Naive thymus-derived CD8-positive, alpha-beta T cell (primary cell): ENCODE measurements around the gene CREB3L1. TPM values are rescaled to one million over a fixed set of nuclear protein-coding genes. Genes with fewer than 3 reads are reported as not detected.

Source experiments
- ATAC-seq, 2 donors: fragments of 150-1000 bp; cut with Tn5 transposase in 1 of 2; sonication (Bioruptor Pico), chemical (Tn5 transposase) in 1 of 2; 1 replicate in 1 of 2; 2 replicates in 1 of 2; pipeline ENCODE4 v1.10.0; 2021; ENCODE audit warnings: mild to moderate bottlenecking in 2 of 2, moderate library complexity in 2 of 2
- POLR2A ChIA-PET: fragments of 350-600 bp; sonication (Branson Sonifier 250); formaldehyde crosslinking; loops from one replicate; lab custom pipeline; 2021; ENCODE audit warnings: antibody characterized with exemption; lab: Charles Lee
- DNase-seq, 10 donors: peaks; one replicate each; pipeline versions ENCODE4 v3.0.0 to v3.0.0-alpha.2; 2020 to 2022
- H3K27ac Mint-ChIP-seq, 10 donors: one replicate each; pipeline ENCODE4 v1.8.0; 2020 to 2022; ENCODE audit warnings: mild to moderate bottlenecking in 10 of 10, mixed read lengths in 10 of 10, moderate library complexity in 4 of 10, inconsistent platforms in 1 of 10
- H3K27me3 Mint-ChIP-seq, 5 donors: one replicate each; pipeline ENCODE4 v1.8.0; 2021 to 2022; ENCODE audit warnings: mixed read lengths in 5 of 5
- H3K36me3 Mint-ChIP-seq, 3 donors: one replicate each; pipeline ENCODE4 v1.8.0; 2020 to 2022; ENCODE audit warnings: mixed read lengths in 3 of 3, mild to moderate bottlenecking in 2 of 3, inconsistent platforms in 1 of 3
- H3K4me1 Mint-ChIP-seq, 4 donors: one replicate each; pipeline ENCODE4 v1.8.0; 2021 to 2022; ENCODE audit warnings: mixed read lengths in 4 of 4
- H3K4me3 Mint-ChIP-seq, 10 donors: one replicate each; pipeline ENCODE4 v1.8.0; 2020 to 2022; ENCODE audit warnings: mild to moderate bottlenecking in 10 of 10, mixed read lengths in 10 of 10, moderate library complexity in 6 of 10, inconsistent platforms in 1 of 10
- H3K9me3 Mint-ChIP-seq, 9 donors: one replicate each; pipeline ENCODE4 v1.8.0; 2020 to 2022; ENCODE audit warnings: mixed read lengths in 9 of 9, mild to moderate bottlenecking in 3 of 9, inconsistent platforms in 1 of 9, moderate library complexity in 1 of 9
- polyA plus RNA-seq, 3 donors: library from polyadenylated mRNA; unstranded; fragments of 300-500 nt; fragmentation: Illumina TruSeq; gene quantifications; one replicate each; pipeline ENCODE4 v1.2.3, GENCODE V29; 2021
- total RNA-seq, 8 experiments: library from RNA in 2 of 8; stranded (reverse) in 2 of 8; gene quantifications; one replicate each; pipeline ENCODE4 v1.2.3 and lab custom pipeline; 2021 to 2026

CREB3L1 gene
- total and polyA plus RNA-seq, 5 experiments from 2014 or later: not detected

DNA sequence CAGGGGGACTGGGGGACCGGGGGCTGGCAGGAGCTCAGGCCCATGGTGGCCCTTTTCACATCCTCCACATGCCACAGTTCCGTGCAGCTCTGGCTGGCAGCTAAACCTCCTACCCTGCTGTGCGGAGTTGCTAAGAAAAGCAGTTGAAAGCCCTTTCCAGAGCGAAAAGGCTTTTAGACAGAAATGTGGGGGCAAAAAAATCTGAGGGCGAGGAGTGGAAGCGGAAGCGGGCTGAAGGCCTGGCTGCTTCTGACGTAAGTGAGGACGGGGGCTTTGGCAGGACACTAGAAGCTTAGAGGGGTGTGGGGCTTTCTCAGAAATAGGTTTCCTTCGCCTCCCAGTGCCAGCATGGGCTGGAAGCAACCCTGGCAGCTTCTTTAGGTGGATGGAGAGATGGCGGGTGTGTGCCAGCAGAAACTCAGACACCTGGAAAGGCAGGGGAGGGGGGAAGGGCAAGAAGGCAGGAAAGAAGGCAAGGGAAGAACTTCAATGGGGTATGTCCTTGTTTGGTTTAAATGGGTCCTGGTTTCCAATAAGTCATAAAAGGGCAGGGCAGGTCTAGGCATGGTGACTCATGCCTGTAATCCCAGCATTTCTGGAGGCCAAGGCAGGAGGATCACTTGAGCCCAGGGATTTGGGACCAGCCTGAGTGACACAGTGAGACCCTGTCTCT lies 58.6 kb downstream of the CREB3L1 start:
- Mint-ChIP-seq H3K4me3 (peak overlapping the region in 5 of 10 donors; percentile 1 to 74 (median 23)), H3K9me3 (no peaks in the 10 kb centered on the region), H3K27ac (peak overlapping the region in 9 of 10 donors; percentile 1 to 78 (median 46)), H3K4me1 (peaks cover 16 to 80% (median 62%) of the 10 kb centered on the region in 4 donors), H3K27me3 (peaks cover 0 to 7% (median 0%) of the 10 kb centered on the region in 5 donors), H3K36me3 (peaks cover 0 to 9% (median 0%) of the 10 kb centered on the region in 3 donors)
- POLR2A ChIA-PET: interaction anchor here (9.1 kb wide), 1 partner anchor 13 kb away, joined by 303 read pairs; the partner anchor contains the start of gene DGKZ
- no peak for ATAC-seq
- DNase-seq: no peak

DNA sequence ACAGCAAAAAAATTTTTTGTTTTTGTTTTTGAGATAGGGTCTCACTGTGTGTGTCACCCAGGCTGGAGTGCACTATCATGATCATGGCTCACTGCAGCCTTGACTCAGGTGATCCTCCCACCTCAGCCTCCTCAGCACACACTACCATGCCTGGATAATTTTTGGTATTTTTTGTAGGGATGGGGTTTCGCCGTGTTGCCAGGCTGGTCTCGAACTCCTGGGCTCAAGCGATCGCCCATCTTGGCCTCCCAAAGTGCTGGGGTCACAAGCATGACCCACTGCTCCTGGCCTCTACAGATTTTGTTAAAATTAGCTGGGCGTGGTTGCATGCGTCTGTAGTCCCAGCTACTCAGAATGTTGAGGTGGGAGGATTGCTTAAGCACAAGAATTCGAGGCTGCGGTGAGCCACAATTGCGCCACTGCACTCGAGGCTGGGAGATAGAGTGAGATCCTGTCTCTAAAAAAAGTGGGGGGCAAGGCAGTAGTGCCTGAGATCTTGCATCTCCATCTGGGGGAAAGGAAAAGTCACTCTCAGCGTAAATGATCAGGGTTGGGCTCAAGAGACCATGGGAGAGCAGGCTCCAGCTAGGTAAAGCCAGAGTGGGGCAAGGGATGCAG lies 59.2 kb downstream of the CREB3L1 start:
- H3K27ac Mint-ChIP-seq: peak overlapping the region in 7 of 10 donors; percentile 8 to 61 (median 43)
- peak overlapping the region in 1 of 10 donors; percentile 54 for H3K4me3 Mint-ChIP-seq
- POLR2A ChIA-PET: interaction anchor here (0.8 to 9.1 kb wide), 2 partner anchors 9 to 12 kb away, joined by 5 to 303 read pairs; partner anchors contain the start of gene DGKZ
- peaks cover 0 to 9% (median 0%) of the 10 kb centered on the region in 3 donors for H3K36me3 Mint-ChIP-seq
- H3K9me3 Mint-ChIP-seq: no peaks in the 10 kb centered on the region
- H3K4me1 Mint-ChIP-seq: peaks cover 20 to 80% (median 62%) of the 10 kb centered on the region in 4 donors
- H3K27me3 Mint-ChIP-seq: peaks cover 0 to 4% (median 0%) of the 10 kb centered on the region in 5 donors
- DNase-seq (no peak), ATAC-seq (no peak)

DNA sequence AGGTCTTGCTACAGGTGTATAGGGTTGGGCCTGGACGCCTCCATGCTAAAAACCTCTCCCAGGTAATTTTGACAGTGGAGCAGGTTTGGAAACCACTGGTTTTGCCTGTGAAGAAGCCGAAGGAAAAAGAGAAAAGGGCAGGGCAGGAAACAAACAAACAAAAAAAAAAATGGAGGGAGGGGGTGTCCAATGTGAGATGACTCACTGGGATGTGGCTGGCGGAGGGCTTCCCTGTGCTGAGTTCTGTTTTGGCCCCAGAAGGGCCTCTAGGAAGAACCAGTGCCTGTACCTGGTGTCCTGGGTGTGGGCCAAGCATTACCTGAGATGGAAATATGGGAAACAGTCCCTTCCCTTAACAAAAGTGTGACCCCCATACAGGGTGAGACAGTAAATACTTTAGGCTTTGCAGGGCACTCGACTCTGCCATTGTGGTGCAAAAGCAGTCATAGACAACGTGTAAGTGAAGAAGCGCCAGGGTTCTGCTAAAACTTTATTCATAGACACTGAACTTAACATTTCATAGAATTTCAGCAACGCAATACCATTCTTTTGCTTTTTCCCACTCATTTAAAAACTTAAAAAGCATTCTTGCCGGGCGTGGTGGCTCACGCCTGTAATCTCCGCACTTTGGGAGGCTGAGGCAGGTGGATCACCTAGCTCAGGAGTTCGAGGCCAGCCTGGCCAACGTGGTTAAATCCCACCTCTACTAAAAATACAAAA lies 60.3 kb downstream of the CREB3L1 start:
- DNase-seq (no peak), ATAC-seq (no peak)
- Mint-ChIP-seq H3K27me3 (peaks cover 0 to 2% (median 0%) of the 10 kb centered on the region in 5 donors), H3K4me3 (peak overlapping the region in 1 of 10 donors; percentile 13), H3K9me3 (no peaks in the 10 kb centered on the region), H3K4me1 (peaks cover 25 to 83% (median 65%) of the 10 kb centered on the region in 4 donors), H3K27ac (peak overlapping the region in 3 of 10 donors; percentile 22 to 70 (median 43)), H3K36me3 (peaks cover 0 to 9% (median 0%) of the 10 kb centered on the region in 3 donors)
- POLR2A ChIA-PET: interaction anchor here (0.8 kb wide), 1 partner anchor 8 kb away, joined by 5 read pairs; no protein-coding TSS in a partner anchor

DNA sequence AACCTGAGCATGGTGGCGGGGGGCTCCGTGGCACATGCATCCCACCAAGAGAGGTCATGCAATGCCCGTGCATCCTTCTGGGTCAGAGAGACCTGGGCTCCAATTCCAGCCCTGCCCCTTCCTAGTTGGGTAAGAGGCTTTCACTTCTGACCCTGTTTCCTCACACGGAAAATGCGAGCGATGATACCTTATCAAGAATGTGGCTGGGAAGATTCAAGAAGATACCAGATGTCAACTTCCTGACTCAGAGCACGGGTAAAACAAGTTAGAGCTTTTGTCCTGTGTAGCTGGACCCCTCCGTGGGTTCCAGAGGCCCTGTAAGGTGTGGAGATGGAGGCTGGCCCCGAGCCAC lies 61.1 kb downstream of the CREB3L1 start:
- Mint-ChIP-seq H3K9me3 (no peaks in the 10 kb centered on the region), H3K4me1 (peaks cover 29 to 87% (median 69%) of the 10 kb centered on the region in 4 donors), H3K4me3 (peak overlapping the region in 2 of 10 donors; percentile 15 to 22), H3K27ac (peak overlapping the region in 7 of 10 donors; percentile 12 to 76 (median 33)), H3K27me3 (no peaks in the 10 kb centered on the region), H3K36me3 (peaks cover 0 to 9% (median 0%) of the 10 kb centered on the region in 3 donors)
- ATAC-seq (no peak), DNase-seq (no peak)
- POLR2A ChIA-PET: interaction anchor here (0.6 to 1.6 kb wide), 2 partner anchors 10 to 101 kb away, joined by 5 read pairs; no protein-coding TSS in a partner anchor

DNA sequence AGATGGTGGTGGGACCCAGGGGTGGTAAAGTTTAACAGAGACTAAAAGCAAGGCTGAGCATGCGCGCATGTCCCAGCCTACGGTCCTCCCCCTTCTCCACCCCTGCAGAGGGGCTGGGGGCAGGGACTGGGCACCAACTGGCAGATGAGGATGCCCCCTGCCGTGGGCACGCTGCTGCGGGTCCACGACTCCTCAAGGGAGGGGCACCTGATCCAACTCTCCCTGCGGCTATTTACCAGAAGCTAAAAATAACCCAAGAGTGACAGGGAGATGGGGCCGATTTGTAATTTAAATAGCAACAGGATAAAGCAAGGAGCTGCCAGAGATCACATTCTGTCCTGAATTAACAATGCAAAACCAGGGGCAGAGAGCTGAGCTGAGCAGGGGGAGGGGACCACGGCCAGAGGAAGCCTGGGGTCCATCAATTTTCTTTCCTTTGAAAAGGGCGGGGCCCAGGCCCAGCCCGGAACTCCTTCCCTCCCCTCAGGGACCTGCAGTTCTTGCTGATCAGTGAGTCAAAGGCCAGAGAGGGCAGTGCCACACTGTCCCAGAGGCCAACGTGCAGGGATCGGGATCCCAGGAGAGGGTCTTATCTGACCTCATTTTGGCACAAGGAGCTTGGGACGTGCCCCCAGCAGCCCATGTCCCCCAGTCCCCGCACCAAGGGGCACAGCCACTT lies 61.7 kb downstream of the CREB3L1 start:
- H3K4me3 Mint-ChIP-seq: no peak overlapping the region
- H3K27me3 Mint-ChIP-seq: no peaks in the 10 kb centered on the region
- ATAC-seq (no peak), DNase-seq (no peak)
- H3K9me3 Mint-ChIP-seq: no peaks in the 10 kb centered on the region
- POLR2A ChIA-PET: interaction anchor here (0.6 to 1.6 kb wide), 2 partner anchors 10 to 101 kb away, joined by 5 read pairs; no protein-coding TSS in a partner anchor
- H3K4me1 Mint-ChIP-seq: peaks cover 34 to 87% (median 70%) of the 10 kb centered on the region in 4 donors
- H3K27ac Mint-ChIP-seq: peak overlapping the region in 5 of 10 donors; percentile 19 to 76 (median 48)
- H3K36me3 Mint-ChIP-seq: peaks cover 0 to 9% (median 0%) of the 10 kb centered on the region in 3 donors

DNA sequence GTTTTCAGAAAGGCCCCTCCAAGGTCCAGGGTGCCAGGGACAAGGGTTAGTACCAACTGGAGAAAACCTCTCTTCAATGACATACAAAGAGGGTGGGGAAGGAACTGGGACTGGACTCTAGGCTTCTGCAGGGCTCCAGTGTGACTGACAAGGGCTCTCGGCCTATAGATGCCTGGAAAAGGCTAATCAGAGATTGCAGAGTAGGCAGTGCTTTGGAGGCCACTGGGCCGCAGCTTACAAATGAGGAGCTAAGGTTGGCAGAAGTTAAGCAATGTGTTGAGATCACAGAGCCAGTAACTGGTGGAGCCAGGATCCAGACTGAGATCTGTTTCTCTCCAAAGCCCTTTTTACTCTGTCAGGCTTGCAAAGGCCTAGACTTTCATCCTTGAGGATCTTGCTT lies 62.4 kb downstream of the CREB3L1 start:
- Mint-ChIP-seq H3K4me1 (peaks cover 36 to 87% (median 70%) of the 10 kb centered on the region in 4 donors), H3K4me3 (peak overlapping the region in 1 of 10 donors; percentile 11), H3K27me3 (no peaks in the 10 kb centered on the region), H3K36me3 (peaks cover 0 to 9% (median 0%) of the 10 kb centered on the region in 3 donors), H3K9me3 (no peaks in the 10 kb centered on the region), H3K27ac (peak overlapping the region in 7 of 10 donors; percentile 22 to 92 (median 58))
- ATAC-seq (no peak), DNase-seq (no peak)
- POLR2A ChIA-PET: interaction anchor here (1.3 to 1.6 kb wide), 3 partner anchors 8 to 9 kb away, joined by 5 to 8 read pairs (median 5); no protein-coding TSS in a partner anchor

DNA sequence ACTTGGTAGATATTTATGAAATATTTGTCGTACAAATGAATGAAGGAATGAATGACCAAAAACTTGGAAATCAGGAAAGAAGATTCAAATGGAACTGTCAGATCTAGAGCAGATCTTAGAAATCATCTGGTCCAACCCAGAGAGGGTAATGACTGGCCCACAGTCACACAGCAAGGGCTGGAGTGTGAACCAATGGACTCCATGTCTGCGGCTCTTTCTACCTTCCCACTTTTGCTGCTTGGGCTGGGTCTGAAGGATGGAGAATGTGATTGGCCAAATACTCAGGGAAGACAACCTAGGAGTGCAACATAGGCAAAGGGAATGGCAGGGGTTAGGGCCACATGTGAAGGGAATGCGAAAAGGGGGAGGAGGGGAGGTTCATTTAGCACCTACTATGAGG lies 64.0 kb downstream of the CREB3L1 start:
- Mint-ChIP-seq H3K4me3 (peak overlapping the region in 7 of 10 donors; percentile 12 to 69 (median 41)), H3K27me3 (no peaks in the 10 kb centered on the region), H3K9me3 (no peaks in the 10 kb centered on the region), H3K36me3 (peaks cover 0 to 5% (median 0%) of the 10 kb centered on the region in 3 donors), H3K27ac (peak overlapping the region in 9 of 10 donors; percentile 60 to 90 (median 88)), H3K4me1 (peaks cover 45 to 89% (median 74%) of the 10 kb centered on the region in 4 donors)
- DNase-seq (no peak), ATAC-seq (no peak)
- POLR2A ChIA-PET: interaction anchor here (5.2 to 15.9 kb wide), 3 partner anchors 10 to 25 kb away, joined by 30 to 303 read pairs (median 287); no protein-coding TSS in a partner anchor

DNA sequence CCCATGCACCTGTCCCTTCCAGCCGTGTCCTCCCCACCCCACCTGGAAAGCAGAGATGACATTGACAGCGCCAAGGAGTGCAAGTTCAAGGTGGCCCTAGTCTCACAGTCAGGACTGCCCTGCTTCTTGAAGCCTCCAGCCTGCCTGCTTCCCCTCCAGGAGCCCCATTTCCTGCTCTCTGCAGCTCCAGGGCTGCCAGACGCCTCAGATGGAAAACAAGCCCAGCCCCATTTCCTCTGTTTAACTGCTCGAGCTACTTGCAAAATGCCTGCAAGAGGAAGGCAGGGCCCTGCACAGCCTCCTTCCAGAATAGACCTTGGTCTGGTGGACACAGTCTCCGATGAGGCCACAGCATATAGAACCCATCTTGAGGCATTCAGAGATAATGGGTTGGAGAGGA lies 64.8 kb downstream of the CREB3L1 start:
- Mint-ChIP-seq H3K27me3 (no peaks in the 10 kb centered on the region), H3K4me3 (peak overlapping the region in 7 of 10 donors; percentile 7 to 69 (median 39))

DNA sequence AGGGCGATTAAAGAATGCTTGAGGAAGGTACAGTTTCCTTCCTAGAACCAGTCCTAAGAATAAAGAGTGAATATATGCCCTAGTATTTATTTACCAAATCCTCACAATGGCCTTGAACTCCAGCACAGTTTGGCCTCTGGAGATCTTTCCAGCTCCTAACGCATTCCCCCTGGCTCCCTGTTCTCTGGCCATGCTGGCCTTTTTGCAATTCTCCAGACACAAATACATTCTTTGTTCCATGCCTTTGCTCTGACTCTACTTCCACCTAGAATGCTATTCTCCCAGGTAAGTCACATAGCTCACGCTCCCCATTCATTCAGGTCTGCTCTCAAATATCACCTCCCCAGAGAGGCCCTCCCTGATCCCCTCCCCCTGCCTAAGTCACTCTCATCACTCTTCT lies 66.1 kb downstream of the CREB3L1 start:
- ATAC-seq (no peak), DNase-seq (no peak)
- Mint-ChIP-seq H3K4me1 (peaks cover 50 to 83% (median 73%) of the 10 kb centered on the region in 4 donors), H3K9me3 (no peaks in the 10 kb centered on the region), H3K27me3 (no peaks in the 10 kb centered on the region), H3K4me3 (peak overlapping the region in 5 of 10 donors; percentile 3 to 15 (median 6)), H3K36me3 (no peaks in the 10 kb centered on the region), H3K27ac (peak overlapping the region; percentile 26 to 95 (median 77))
- POLR2A ChIA-PET: interaction anchor here (0.6 to 15.9 kb wide), 6 partner anchors 10 to 1720 kb away, joined by 3 to 303 read pairs (median 17); no protein-coding TSS in a partner anchor

More for the DNA sequence above, 64.8 kb downstream of the CREB3L1 start:
- DNase-seq: no peak
- Mint-ChIP-seq H3K4me1 (peaks cover 50 to 89% (median 78%) of the 10 kb centered on the region in 4 donors), H3K36me3 (peaks cover 0 to 2% (median 0%) of the 10 kb centered on the region in 3 donors), H3K27ac (peak overlapping the region; percentile 47 to 90 (median 82)), H3K9me3 (no peaks in the 10 kb centered on the region)
- POLR2A ChIA-PET: interaction anchor here (2.2 to 15.9 kb wide), 4 partner anchors 10 to 31 kb away, joined by 4 to 303 read pairs (median 158); no protein-coding TSS in a partner anchor
- peak; percentile 21 to 28 for ATAC-seq

DNA sequence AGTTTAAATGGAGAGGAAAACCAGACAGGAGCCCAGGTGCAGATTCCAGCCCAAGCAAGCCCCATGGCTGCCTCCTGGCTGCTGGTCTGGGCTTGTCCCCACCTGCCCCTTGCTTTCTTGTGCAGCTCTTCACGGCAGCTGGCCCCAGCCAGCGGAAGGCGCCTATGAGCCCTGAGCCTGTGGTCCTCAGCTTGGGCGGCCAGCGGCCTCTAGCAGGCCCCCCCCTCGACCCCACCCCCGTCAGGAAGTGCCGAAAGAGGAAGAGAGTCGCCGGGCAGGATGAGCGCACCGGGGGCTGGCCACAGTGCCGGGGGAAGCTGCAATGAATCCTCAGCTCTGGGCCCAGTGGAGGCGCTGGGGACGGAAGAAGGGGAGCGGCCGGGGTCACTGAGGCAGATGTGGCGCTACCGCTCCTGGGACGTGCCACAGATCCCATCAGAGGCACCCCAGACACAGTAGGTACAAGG lies 67.7 kb downstream of the CREB3L1 start:
- no peaks in the 10 kb centered on the region for H3K36me3 Mint-ChIP-seq
- ATAC-seq: no peak

More for the DNA sequence above, 67.7 kb downstream of the CREB3L1 start:
- peak overlapping the region; percentile 34 to 95 (median 86) for H3K27ac Mint-ChIP-seq
- peak overlapping the region; percentile 78 to 96 (median 87) for H3K4me3 Mint-ChIP-seq
- no peaks in the 10 kb centered on the region for H3K27me3 Mint-ChIP-seq
- no peak for DNase-seq
- H3K9me3 Mint-ChIP-seq: no peaks in the 10 kb centered on the region
- POLR2A ChIA-PET: interaction anchor here (0.5 to 15.9 kb wide), 6 partner anchors 8 to 35 kb away, joined by 4 to 303 read pairs (median 18); no protein-coding TSS in a partner anchor
- H3K4me1 Mint-ChIP-seq: peaks cover 58 to 83% (median 81%) of the 10 kb centered on the region in 4 donors
